GM23338 (cell line): ENCODE results near the gene GBF1. TPM values are rescaled to one million over a fixed set of nuclear protein-coding genes. Genes with fewer than 3 reads are reported as not detected.

ENCODE experiments used
- ATAC-seq: fragments of 200-7000 bp; cut with Tn5 transposase; 3 replicates; pipeline ENCODE4 v1.9.1; 2020
- DNase-seq: peaks from one replicate; pipeline ENCODE4 v3.0.0-alpha.2; 2015; ENCODE audit warnings: low spot score
- H2AFZ ChIP-seq: fragments of 200-600 bp; sonication (generic); 2 replicates; pipeline ENCODE4 v1.8.0; 2016; ENCODE audit warnings: antibody characterized with exemption, mild to moderate bottlenecking, moderate library complexity
- H3F3A ChIP-seq: fragments of 200-600 bp; sonication (generic); replicated peaks from 2 replicates; pipeline ENCODE4 v1.8.0; 2017; ENCODE audit warnings: antibody characterized with exemption, mixed run types, low read depth
- H3K27ac ChIP-seq: fragments of 200-600 bp; sonication (generic); 2 replicates; pipeline ENCODE4 v1.6.1; 2016; ENCODE audit warnings: low read depth
- H3K27me3 ChIP-seq: fragments of 200-600 bp; sonication (generic); 2 replicates; pipeline ENCODE4 v1.8.0; 2016; ENCODE audit warnings: mild to moderate bottlenecking, mixed run types, moderate library complexity; ENCODE audit not compliant: insufficient read depth
- H3K36me3 ChIP-seq: fragments of 200-600 bp; sonication (generic); 2 replicates; pipeline ENCODE4 v1.8.0; 2016; ENCODE audit warnings: mild to moderate bottlenecking; ENCODE audit not compliant: insufficient read depth
- H3K4me1 ChIP-seq: fragments of 200-600 bp; sonication (generic); 2 replicates; pipeline ENCODE4 v1.8.0; 2016; ENCODE audit warnings: mild to moderate bottlenecking, moderate library complexity; ENCODE audit not compliant: insufficient read depth
- H3K4me2 ChIP-seq: fragments of 200-600 bp; sonication (generic); 2 replicates; pipeline ENCODE4 v1.7.1; 2017; ENCODE audit warnings: mixed run types
- H3K4me3 ChIP-seq: fragments of 200-600 bp; sonication (generic); 2 replicates; pipeline ENCODE4 v1.6.1; 2016; ENCODE audit warnings: mixed run types
- H3K79me2 ChIP-seq: fragments of 200-600 bp; sonication (generic); replicated peaks from 2 replicates; pipeline ENCODE4 v1.8.0; 2017; ENCODE audit warnings: mild to moderate bottlenecking; ENCODE audit not compliant: insufficient read depth
- H3K9me2 ChIP-seq: fragments of 200-600 bp; sonication (generic); 2 replicates; pipeline ENCODE4 v1.8.0; 2017; ENCODE audit not compliant: insufficient read depth
- H4K20me1 ChIP-seq: fragments of 200-600 bp; sonication (generic); replicated peaks from 2 replicates; pipeline ENCODE4 v1.8.0; 2017; ENCODE audit warnings: mild to moderate bottlenecking; ENCODE audit not compliant: insufficient read depth
- H3K27ac Mint-ChIP-seq: 2 replicates; pipeline ENCODE4 v1.8.0; 2020; ENCODE audit warnings: inconsistent platforms, mild to moderate bottlenecking, moderate library complexity, mixed read lengths
- H3K27me3 Mint-ChIP-seq: 3 replicates; pipeline ENCODE4 v1.8.0; 2022; ENCODE audit warnings: low read depth, mild to moderate bottlenecking, moderate library complexity, mixed read lengths, inconsistent platforms; ENCODE audit not compliant: insufficient read depth, poor library complexity
- H3K36me3 Mint-ChIP-seq: 3 replicates; pipeline ENCODE4 v1.8.0; 2021; ENCODE audit warnings: low read depth, mild to moderate bottlenecking, inconsistent platforms, moderate library complexity, mixed read lengths
- H3K4me1 Mint-ChIP-seq: 3 replicates; pipeline ENCODE4 v1.8.0; 2020; ENCODE audit warnings: mild to moderate bottlenecking, inconsistent platforms, mixed read lengths
- H3K4me3 Mint-ChIP-seq: 3 replicates; pipeline ENCODE4 v1.8.0; 2021; ENCODE audit warnings: moderate library complexity, mild to moderate bottlenecking, inconsistent platforms, mixed read lengths
- H3K9me3 Mint-ChIP-seq: 3 replicates; pipeline ENCODE4 v1.8.0; 2020; ENCODE audit warnings: moderate library complexity, mild to moderate bottlenecking, inconsistent platforms, mixed read lengths
- CREB1 ChIP-seq: fragments of 250-450 bp; sonication (Bioruptor Pico); IDR thresholded peaks from 2 replicates; pipeline ENCODE4 v1.5.0; 2020; ENCODE audit warnings: low read depth, mild to moderate bottlenecking, moderate library complexity
- EZH2 ChIP-seq: fragments of 200-600 bp; sonication (generic); IDR thresholded peaks from one replicate; pipeline ENCODE4 v1.8.0; 2017; ENCODE audit warnings: antibody characterized with exemption, mild to moderate bottlenecking, low read depth; ENCODE audit not compliant: unreplicated experiment
- EZH2phosphoT487 ChIP-seq: fragments of 200-600 bp; sonication (generic); IDR thresholded peaks from one replicate; pipeline ENCODE4 v1.8.1; 2018; ENCODE audit warnings: antibody characterized with exemption; ENCODE audit not compliant: unreplicated experiment
- JUNB ChIP-seq: IDR thresholded peaks from one replicate; pipeline ENCODE4 v1.6.1; 2016; ENCODE audit warnings: antibody characterized with exemption; ENCODE audit not compliant: unreplicated experiment
- NANOG ChIP-seq: IDR thresholded peaks from 2 replicates; pipeline ENCODE4 v1.6.1; 2016; ENCODE audit warnings: antibody characterized with exemption, borderline replicate concordance
- POLR2AphosphoS5 ChIP-seq: IDR thresholded peaks from 2 replicates; pipeline ENCODE4 v1.6.1; 2016; ENCODE audit warnings: antibody characterized with exemption, low read depth
- STAT1 ChIP-seq: IDR thresholded peaks from one replicate; pipeline ENCODE4 v1.6.1; 2016; ENCODE audit warnings: antibody characterized with exemption; ENCODE audit not compliant: unreplicated experiment
- ZNF114 ChIP-seq: fragments of 250-450 bp; sonication (Bioruptor Pico); IDR thresholded peaks from 2 replicates; pipeline ENCODE4 v1.5.0; 2020; ENCODE audit warnings: mild to moderate bottlenecking, moderate library complexity
- ZNF331 ChIP-seq: fragments of 250-450 bp; sonication (Bioruptor Pico); IDR thresholded peaks from 2 replicates; pipeline ENCODE4 v1.5.0; 2020; ENCODE audit warnings: low read depth, mild to moderate bottlenecking, moderate library complexity
- polyA plus RNA-seq: library from polyadenylated mRNA; unstranded; fragments of >200 nt; fragmentation: Nextera tagmentation; extraction: Ambion mirVana; gene quantifications from 2 replicates; pipeline ENCODE4 v1.2.1, GENCODE V29; 2016
- total RNA-seq: library from RNA; depleted of rRNA; stranded (reverse); fragments of >200 nt; shearing (Covaris generic); gene quantifications from 2 replicates; pipeline ENCODE4 v1.2.3, GENCODE V29; 2014
- TF ChIP-seq, protein P1 (sequence below): IDR thresholded peaks from one replicate; pipeline ENCODE4 v1.6.1; 2018; ENCODE audit warnings: antibody characterized with exemption; ENCODE audit not compliant: unreplicated experiment
- TF ChIP-seq, protein P2 (sequence below), 2 experiments: fragments of 200-600 bp in 1 of 2; sonication (generic) in 1 of 2; conservative IDR thresholded peaks; 2 replicates each; pipeline versions ENCODE4 v1.5.1 to v1.6.1; 2016 to 2017; ENCODE audit warnings: antibody characterized with exemption in 2 of 2, low read depth in 2 of 2, mild to moderate bottlenecking in 2 of 2, moderate library complexity in 1 of 2

The GBF1 gene
- total and polyA plus RNA-seq, 2 experiments from 2014 or later, result 6.5 to 27.2 TPM

DNA sequence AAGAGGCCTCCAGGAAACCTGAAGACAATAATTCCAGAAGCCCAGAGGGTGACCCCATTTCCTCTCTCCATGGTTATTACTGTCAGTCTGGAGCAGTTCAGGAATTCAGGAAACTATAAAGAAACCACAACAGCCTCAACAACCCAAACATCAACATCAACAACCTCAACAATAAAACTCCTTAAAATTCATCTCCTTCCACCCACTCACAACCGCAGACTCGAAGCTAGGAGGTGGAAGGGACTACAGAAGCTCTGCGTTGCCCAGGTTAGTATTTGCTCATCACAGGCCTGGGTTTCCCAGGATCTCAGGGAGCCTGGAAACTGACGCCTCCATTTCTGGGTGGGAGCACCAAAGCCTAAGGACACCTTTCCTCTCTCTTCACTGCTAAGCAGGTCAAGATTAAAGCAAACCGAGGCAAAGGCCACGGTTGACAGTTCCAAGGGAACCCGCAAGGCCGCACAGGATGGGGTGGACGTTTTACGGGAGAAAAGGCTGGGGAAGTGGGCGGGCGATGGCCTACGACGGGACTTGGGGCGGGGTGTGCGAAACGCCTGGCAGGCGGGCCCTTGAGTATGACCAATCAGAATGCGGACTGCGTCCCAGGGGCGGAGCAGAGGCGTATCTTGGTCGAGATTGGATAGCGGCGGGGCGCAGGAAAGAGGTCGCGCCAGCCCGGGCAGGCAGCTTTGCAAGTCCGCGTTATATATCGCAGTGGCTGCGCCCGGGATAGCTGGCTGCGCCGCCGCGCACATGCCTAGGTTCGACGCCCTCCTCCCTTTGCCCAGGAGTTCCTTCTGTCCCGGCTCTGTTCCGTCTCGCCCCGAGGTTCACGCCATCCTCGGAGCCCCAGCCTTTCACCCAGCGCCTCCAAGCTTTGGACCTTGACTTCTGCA is 19.4 kb upstream of the GBF1 start, which contains the start of gene ELOVL3:
TSS of gene ELOVL3 (plus strand) at position 654 of the 896 bp plus-strand sequence. CDS start 250 bp downstream, outside the sequence.
- H3K9me2 ChIP-seq, result no peaks in the 10 kb centered on the region
- H3K79me2 ChIP-seq, result no peaks in the 10 kb centered on the region
- peaks cover 4% of the 10 kb centered on the region; the same call in 1 of the 2 replicates for H3K4me1 ChIP-seq
- H3K9me3 Mint-ChIP-seq, result peaks cover 2% of the 10 kb centered on the region; the same call in 1 of the 3 replicates
- peak within 1 kb of the TSS; percentile 47 for H3K4me3 ChIP-seq
- H3K4me2 ChIP-seq, result peak within 1 kb of the TSS; percentile 71
- no peaks in the 10 kb centered on the region for H3K36me3 ChIP-seq
- H3K27ac ChIP-seq, result no peak within 1 kb of the TSS
- DNase-seq (peak; percentile 99), ATAC-seq (peak; percentile 80)
- peak within 1 kb of the TSS; percentile 98 for H2AFZ ChIP-seq
- H3K27me3 Mint-ChIP-seq, result peaks cover 55% of the 10 kb centered on the region
- H3K4me1 Mint-ChIP-seq, result peaks cover 5% of the 10 kb centered on the region; the same call in 2 of the 3 replicates
- H4K20me1 ChIP-seq, result peaks cover 10% of the 10 kb centered on the region; the same call in 1 of the 2 replicates
- peaks cover 73% of the 10 kb centered on the region for H3K27me3 ChIP-seq
- no peak within 1 kb of the TSS for H3K27ac Mint-ChIP-seq
- peak within 1 kb of the TSS; percentile 68 for H3K4me3 Mint-ChIP-seq
- no peaks in the 10 kb centered on the region for H3K36me3 Mint-ChIP-seq
- H3F3A ChIP-seq, result peaks cover 5% of the 10 kb centered on the region
- TF ChIP-seq POLR2AphosphoS5 (peak; percentile 56), JUNB (no peak), CREB1 (CRISPR knock-in tag) (peak; percentile 69; the same call in 1 of the 2 replicates)

DNA sequence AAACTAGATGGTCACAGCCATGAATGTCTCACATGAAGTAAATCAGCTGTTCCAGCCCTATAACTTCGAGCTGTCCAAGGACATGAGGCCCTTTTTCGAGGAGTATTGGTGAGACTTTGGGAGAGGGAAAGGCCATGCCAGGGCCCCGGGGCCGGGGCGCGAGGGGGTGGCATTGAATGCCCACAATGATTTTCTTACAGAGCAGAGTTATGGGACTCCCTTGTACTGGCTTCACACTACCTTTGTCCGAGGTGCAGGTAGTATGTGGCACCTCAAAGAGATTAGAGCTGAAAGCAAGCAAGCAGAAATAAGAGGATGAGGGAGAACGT is 18.8 kb upstream of the GBF1 start:
- Mint-ChIP-seq H3K27me3 (peaks cover 61% of the 10 kb centered on the region), H3K4me3 (peak overlapping the region; percentile 68), H3K9me3 (peaks cover 2% of the 10 kb centered on the region; the same call in 1 of the 3 replicates), H3K36me3 (no peaks in the 10 kb centered on the region), H3K4me1 (peaks cover 5% of the 10 kb centered on the region; the same call in 2 of the 3 replicates), H3K27ac (no peak overlapping the region)
- H3K79me2 ChIP-seq, result no peaks in the 10 kb centered on the region
- H3K4me3 ChIP-seq, result peak overlapping the region; percentile 47; the same call in 1 of the 2 replicates
- peaks cover 79% of the 10 kb centered on the region for H3K27me3 ChIP-seq
- H3K4me2 ChIP-seq, result peak overlapping the region; percentile 69
- H3K36me3 ChIP-seq, result no peaks in the 10 kb centered on the region
- no peak for ATAC-seq
- DNase-seq, result no peak
- peaks cover 4% of the 10 kb centered on the region; the same call in 1 of the 2 replicates for H3K4me1 ChIP-seq
- H2AFZ ChIP-seq, result peak overlapping the region; percentile 95
- no peak overlapping the region for H3K27ac ChIP-seq
- H3F3A ChIP-seq, result peaks cover 5% of the 10 kb centered on the region
- H3K9me2 ChIP-seq, result no peaks in the 10 kb centered on the region
- peaks cover 10% of the 10 kb centered on the region; the same call in 1 of the 2 replicates for H4K20me1 ChIP-seq
- TF ChIP-seq, protein P1, sequence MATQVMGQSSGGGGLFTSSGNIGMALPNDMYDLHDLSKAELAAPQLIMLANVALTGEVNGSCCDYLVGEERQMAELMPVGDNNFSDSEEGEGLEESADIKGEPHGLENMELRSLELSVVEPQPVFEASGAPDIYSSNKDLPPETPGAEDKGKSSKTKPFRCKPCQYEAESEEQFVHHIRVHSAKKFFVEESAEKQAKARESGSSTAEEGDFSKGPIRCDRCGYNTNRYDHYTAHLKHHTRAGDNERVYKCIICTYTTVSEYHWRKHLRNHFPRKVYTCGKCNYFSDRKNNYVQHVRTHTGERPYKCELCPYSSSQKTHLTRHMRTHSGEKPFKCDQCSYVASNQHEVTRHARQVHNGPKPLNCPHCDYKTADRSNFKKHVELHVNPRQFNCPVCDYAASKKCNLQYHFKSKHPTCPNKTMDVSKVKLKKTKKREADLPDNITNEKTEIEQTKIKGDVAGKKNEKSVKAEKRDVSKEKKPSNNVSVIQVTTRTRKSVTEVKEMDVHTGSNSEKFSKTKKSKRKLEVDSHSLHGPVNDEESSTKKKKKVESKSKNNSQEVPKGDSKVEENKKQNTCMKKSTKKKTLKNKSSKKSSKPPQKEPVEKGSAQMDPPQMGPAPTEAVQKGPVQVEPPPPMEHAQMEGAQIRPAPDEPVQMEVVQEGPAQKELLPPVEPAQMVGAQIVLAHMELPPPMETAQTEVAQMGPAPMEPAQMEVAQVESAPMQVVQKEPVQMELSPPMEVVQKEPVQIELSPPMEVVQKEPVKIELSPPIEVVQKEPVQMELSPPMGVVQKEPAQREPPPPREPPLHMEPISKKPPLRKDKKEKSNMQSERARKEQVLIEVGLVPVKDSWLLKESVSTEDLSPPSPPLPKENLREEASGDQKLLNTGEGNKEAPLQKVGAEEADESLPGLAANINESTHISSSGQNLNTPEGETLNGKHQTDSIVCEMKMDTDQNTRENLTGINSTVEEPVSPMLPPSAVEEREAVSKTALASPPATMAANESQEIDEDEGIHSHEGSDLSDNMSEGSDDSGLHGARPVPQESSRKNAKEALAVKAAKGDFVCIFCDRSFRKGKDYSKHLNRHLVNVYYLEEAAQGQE, result no peak
- TF ChIP-seq ZNF114 (no peak), ZNF331 (no peak), JUNB (no peak), EZH2phosphoT487 (no peak), STAT1 (no peak), NANOG (no peak), EZH2 (no peak), POLR2AphosphoS5 (no peak)
- TF ChIP-seq, protein P2, sequence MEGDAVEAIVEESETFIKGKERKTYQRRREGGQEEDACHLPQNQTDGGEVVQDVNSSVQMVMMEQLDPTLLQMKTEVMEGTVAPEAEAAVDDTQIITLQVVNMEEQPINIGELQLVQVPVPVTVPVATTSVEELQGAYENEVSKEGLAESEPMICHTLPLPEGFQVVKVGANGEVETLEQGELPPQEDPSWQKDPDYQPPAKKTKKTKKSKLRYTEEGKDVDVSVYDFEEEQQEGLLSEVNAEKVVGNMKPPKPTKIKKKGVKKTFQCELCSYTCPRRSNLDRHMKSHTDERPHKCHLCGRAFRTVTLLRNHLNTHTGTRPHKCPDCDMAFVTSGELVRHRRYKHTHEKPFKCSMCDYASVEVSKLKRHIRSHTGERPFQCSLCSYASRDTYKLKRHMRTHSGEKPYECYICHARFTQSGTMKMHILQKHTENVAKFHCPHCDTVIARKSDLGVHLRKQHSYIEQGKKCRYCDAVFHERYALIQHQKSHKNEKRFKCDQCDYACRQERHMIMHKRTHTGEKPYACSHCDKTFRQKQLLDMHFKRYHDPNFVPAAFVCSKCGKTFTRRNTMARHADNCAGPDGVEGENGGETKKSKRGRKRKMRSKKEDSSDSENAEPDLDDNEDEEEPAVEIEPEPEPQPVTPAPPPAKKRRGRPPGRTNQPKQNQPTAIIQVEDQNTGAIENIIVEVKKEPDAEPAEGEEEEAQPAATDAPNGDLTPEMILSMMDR (conservative IDR thresholded peaks at IDR 0.05; ENCODE audit: low read depth in 2 of 2), result no peak
